Panc1 (cell line): ENCODE data around the gene DUSP18. TPM values are rescaled to one million over a fixed set of nuclear protein-coding genes. Genes with fewer than 3 reads are reported as not detected.

Source experiments
- ATAC-seq: fragments of 200-7000 bp; cut with Tn5 transposase; 2 replicates; pipeline ENCODE4 v1.9.1; 2020; ENCODE audit warnings: mild to moderate bottlenecking, moderate library complexity
- BruUV-seq: library from RNA; stranded (reverse); fragments of 400-500 nt; replicated peaks from 2 replicates; lab custom pipeline; 2021; lab: Mats Ljungman, UMichigan
- CTCF ChIA-PET: fragments of 300-600 bp; sonication (Branson Sonifier 250); formaldehyde crosslinking; loops from one replicate; lab custom pipeline; 2022; ENCODE audit warnings: antibody characterized with exemption; lab: Charles Lee
- POLR2A ChIA-PET: fragments of 300-600 bp; sonication (Branson Sonifier 250); formaldehyde crosslinking; loops from one replicate; lab custom pipeline; 2022; ENCODE audit warnings: antibody characterized with exemption; lab: Charles Lee
- DNase-seq: peaks from one replicate; pipeline ENCODE4 v3.0.0-alpha.2; 2010; ENCODE audit warnings: low read depth, low spot score
- H3K27ac ChIP-seq: 2 replicates; pipeline ENCODE4 v1.5.1; 2011; ENCODE audit warnings: mild to moderate bottlenecking, low read length, inconsistent platforms
- H3K27me3 ChIP-seq: fragments of 200-500 bp; sonication (Bioruptor generic); 2 replicates; pipeline ENCODE4 v1.6.0; 2014; ENCODE audit warnings: low read length, inconsistent platforms; ENCODE audit not compliant: control insufficient read depth, insufficient read depth
- H3K36me3 ChIP-seq: fragments of 200-500 bp; sonication (Bioruptor generic); 2 replicates; pipeline ENCODE4 v1.5.1; 2014; ENCODE audit warnings: inconsistent platforms, mild to moderate bottlenecking, low read length, moderate library complexity; ENCODE audit not compliant: control insufficient read depth, insufficient read depth
- H3K4me1 ChIP-seq: 2 replicates; pipeline ENCODE4 v1.5.1; 2011; ENCODE audit warnings: inconsistent platforms, mild to moderate bottlenecking, low read length, moderate library complexity; ENCODE audit not compliant: control insufficient read depth, insufficient read depth
- H3K4me3 ChIP-seq, 2 experiments: 2 replicates each; pipeline ENCODE4 v1.5.1; 2011 to 2012; ENCODE audit warnings: low read depth in 2 of 2, low read length in 2 of 2, mild to moderate bottlenecking in 2 of 2, inconsistent platforms in 1 of 2, moderate library complexity in 1 of 2
- H3K9me3 ChIP-seq: fragments of 200-500 bp; sonication (Bioruptor generic); 2 replicates; pipeline ENCODE4 v1.5.1; 2014; ENCODE audit warnings: low read depth, mild to moderate bottlenecking, inconsistent platforms, low read length, moderate library complexity; ENCODE audit not compliant: control insufficient read depth, insufficient read depth
- POLR2AphosphoS5 ChIP-seq: IDR thresholded peaks from 2 replicates; pipeline ENCODE4 v1.6.1; 2012; ENCODE audit warnings: mild to moderate bottlenecking, low read depth, low read length, moderate library complexity
- SIN3A ChIP-seq: IDR thresholded peaks from 2 replicates; pipeline ENCODE4 v1.6.1; 2012; ENCODE audit warnings: low read depth, mild to moderate bottlenecking, low read length, moderate library complexity, borderline replicate concordance; ENCODE audit not compliant: insufficient read depth
- TCF7L2 ChIP-seq: IDR thresholded peaks from 2 replicates; pipeline ENCODE4 v1.6.1; 2011; ENCODE audit warnings: mild to moderate bottlenecking, low read depth, low read length, inconsistent platforms
- in situ Hi-C: cut with HindIII; loops from 2 replicates; pipeline ENCODE4 v1.10.0; 2016; ENCODE audit warnings: low sequenced_read_pairs, low pct_unique_long_range_greater_than_20kb
- intact Hi-C: fragments of 100-400 bp; cut with micrococcal nuclease; formaldehyde crosslinking; loops from one replicate; pipeline ENCODE4 v1.10.0; 2022; ENCODE audit not compliant: unreplicated experiment
- total RNA-seq: library from RNA; stranded (reverse); gene quantifications from one replicate; pipeline ENCODE4 v1.2.1, GENCODE V29; 2021; ENCODE audit not compliant: unreplicated experiment
- TF ChIP-seq, protein P1 (sequence below), 2 experiments: IDR thresholded peaks; 2 replicates each; pipeline ENCODE4 v1.6.1; 2011 to 2012; ENCODE audit warnings: low read depth in 2 of 2, control low read depth in 1 of 2, low read length in 1 of 2, mild to moderate bottlenecking in 1 of 2, moderate library complexity in 1 of 2; ENCODE audit not compliant: insufficient read depth in 1 of 2
- TF ChIP-seq, protein P2 (sequence below): fragments of 450-650 bp; IDR thresholded peaks from 2 replicates; pipeline ENCODE4 v1.5.1; 2017; ENCODE audit warnings: mild to moderate bottlenecking

The DUSP18 gene
- total RNA-seq, 1 experiment from 2014 or later: 15.4 TPM

DNA sequence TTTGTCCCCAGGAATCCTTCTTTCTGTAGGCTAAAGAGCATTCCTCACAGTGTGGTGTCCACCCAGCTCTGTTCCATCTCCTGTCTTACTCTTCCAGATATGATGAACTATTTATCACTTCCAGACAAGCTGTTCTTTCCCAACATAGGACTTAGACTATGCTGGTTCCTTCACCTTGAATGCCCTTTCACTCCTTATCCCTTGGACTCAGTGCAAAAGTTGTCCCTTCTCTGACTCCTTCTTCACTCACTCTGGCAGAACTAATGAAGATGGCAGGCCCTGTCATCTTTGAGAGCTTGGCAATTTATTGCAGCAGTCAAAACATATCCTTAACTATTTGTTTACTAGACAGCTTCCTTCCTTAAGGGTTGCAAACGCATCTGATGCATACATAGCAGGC is 23.5 kb upstream of the DUSP18 start:
- H3K4me3 ChIP-seq: no peak overlapping the region
- H3K27me3 ChIP-seq: no peaks in the 10 kb centered on the region
- intact Hi-C loops (no loop called here), in situ Hi-C loops (no loop called here)
- ChIA-PET CTCF (no interaction called here), POLR2A (no interaction called here)
- H3K27ac ChIP-seq: no peak overlapping the region
- no TSS peak for BruUV-seq
- H3K4me1 ChIP-seq: no peaks in the 10 kb centered on the region; the same call in 1 of the 2 replicates
- TF ChIP-seq, protein P1, sequence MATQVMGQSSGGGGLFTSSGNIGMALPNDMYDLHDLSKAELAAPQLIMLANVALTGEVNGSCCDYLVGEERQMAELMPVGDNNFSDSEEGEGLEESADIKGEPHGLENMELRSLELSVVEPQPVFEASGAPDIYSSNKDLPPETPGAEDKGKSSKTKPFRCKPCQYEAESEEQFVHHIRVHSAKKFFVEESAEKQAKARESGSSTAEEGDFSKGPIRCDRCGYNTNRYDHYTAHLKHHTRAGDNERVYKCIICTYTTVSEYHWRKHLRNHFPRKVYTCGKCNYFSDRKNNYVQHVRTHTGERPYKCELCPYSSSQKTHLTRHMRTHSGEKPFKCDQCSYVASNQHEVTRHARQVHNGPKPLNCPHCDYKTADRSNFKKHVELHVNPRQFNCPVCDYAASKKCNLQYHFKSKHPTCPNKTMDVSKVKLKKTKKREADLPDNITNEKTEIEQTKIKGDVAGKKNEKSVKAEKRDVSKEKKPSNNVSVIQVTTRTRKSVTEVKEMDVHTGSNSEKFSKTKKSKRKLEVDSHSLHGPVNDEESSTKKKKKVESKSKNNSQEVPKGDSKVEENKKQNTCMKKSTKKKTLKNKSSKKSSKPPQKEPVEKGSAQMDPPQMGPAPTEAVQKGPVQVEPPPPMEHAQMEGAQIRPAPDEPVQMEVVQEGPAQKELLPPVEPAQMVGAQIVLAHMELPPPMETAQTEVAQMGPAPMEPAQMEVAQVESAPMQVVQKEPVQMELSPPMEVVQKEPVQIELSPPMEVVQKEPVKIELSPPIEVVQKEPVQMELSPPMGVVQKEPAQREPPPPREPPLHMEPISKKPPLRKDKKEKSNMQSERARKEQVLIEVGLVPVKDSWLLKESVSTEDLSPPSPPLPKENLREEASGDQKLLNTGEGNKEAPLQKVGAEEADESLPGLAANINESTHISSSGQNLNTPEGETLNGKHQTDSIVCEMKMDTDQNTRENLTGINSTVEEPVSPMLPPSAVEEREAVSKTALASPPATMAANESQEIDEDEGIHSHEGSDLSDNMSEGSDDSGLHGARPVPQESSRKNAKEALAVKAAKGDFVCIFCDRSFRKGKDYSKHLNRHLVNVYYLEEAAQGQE (IDR thresholded peaks at IDR 0.05; ENCODE audit: insufficient read depth in 1 of 2, low read depth in 2 of 2, low read length in 1 of 2): no peak
- TF ChIP-seq, protein P2, sequence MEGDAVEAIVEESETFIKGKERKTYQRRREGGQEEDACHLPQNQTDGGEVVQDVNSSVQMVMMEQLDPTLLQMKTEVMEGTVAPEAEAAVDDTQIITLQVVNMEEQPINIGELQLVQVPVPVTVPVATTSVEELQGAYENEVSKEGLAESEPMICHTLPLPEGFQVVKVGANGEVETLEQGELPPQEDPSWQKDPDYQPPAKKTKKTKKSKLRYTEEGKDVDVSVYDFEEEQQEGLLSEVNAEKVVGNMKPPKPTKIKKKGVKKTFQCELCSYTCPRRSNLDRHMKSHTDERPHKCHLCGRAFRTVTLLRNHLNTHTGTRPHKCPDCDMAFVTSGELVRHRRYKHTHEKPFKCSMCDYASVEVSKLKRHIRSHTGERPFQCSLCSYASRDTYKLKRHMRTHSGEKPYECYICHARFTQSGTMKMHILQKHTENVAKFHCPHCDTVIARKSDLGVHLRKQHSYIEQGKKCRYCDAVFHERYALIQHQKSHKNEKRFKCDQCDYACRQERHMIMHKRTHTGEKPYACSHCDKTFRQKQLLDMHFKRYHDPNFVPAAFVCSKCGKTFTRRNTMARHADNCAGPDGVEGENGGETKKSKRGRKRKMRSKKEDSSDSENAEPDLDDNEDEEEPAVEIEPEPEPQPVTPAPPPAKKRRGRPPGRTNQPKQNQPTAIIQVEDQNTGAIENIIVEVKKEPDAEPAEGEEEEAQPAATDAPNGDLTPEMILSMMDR: no peak
- TF ChIP-seq TCF7L2: no peak
- no peak for TF ChIP-seq POLR2AphosphoS5
- no peak for TF ChIP-seq SIN3A
- H3K36me3 ChIP-seq: no peaks in the 10 kb centered on the region
- DNase-seq: no peak
- H3K9me3 ChIP-seq: no peaks in the 10 kb centered on the region
- ATAC-seq: no peak

DNA sequence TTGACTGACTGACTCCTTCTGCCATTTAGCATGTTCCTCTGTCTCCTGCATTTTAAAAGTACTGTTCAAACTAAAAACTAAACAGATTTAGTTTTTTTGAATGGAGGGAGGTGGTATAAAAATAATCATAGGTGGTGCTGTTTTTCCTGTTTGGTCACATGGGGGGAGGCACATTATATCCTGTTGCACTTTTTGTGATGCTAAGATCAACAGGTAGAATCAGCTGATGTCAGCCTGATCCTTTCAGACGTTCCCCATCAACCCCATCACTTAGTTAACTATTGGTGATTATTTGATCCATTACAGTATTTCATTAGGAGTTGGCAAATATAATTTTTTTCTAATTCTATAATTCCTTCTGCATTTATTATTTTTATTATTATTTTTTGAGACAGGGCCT is 21.9 kb upstream of the DUSP18 start:
- ATAC-seq: no peak
- TF ChIP-seq, protein P1 (IDR thresholded peaks at IDR 0.05; ENCODE audit: insufficient read depth in 1 of 2, low read depth in 2 of 2, low read length in 1 of 2): no peak
- TF ChIP-seq POLR2AphosphoS5: no peak
- TF ChIP-seq SIN3A: no peak
- TF ChIP-seq, protein P2: no peak
- no peak for TF ChIP-seq TCF7L2

More for the DNA sequence above, 21.9 kb upstream of the DUSP18 start:
- no peaks in the 10 kb centered on the region for H3K36me3 ChIP-seq
- POLR2A ChIA-PET: no interaction called here
- H3K27ac ChIP-seq: no peak overlapping the region
- no peak for DNase-seq
- H3K4me3 ChIP-seq: no peak overlapping the region
- intact Hi-C loops: no loop called here
- no peaks in the 10 kb centered on the region for H3K9me3 ChIP-seq
- CTCF ChIA-PET: no interaction called here
- BruUV-seq: no TSS peak
- H3K4me1 ChIP-seq: no peaks in the 10 kb centered on the region
- H3K27me3 ChIP-seq: no peaks in the 10 kb centered on the region
- in situ Hi-C loops: no loop called here
